Measurements from ENCODE around the gene SLC12A8.

SLC12A8 gene

GRCh38 chr3:125078951-125079674, 133.4 kb downstream of the SLC12A8 start:
- WGBS (ENCODE audit: insufficient coverage): 95% methylated on average over 3 of the region's 6 CpGs
- ChIA-PET POLR2A (interaction anchor here (0.7 kb wide), 2 partner anchors 63 to 368 kb away, joined by 3 to 4 read pairs; no protein-coding TSS in a partner anchor), CTCF (no interaction called here)
- DNase-seq: no peak
- Histone ChIP-seq H3K27ac (ENCODE audit: insufficient read depth in 1 of 2, low read depth in 1 of 2, low read length in 2 of 2, poor library complexity in 1 of 2, severe bottlenecking in 2 of 2) (no peak overlapping the region), H3K36me3 (ENCODE audit: control insufficient read depth in 4 of 4, insufficient read depth in 4 of 4, low read length in 3 of 4) (no peaks in the 10 kb centered on the region), H3K9me3 (ENCODE audit: control extremely low read depth in 1 of 5, control insufficient read depth in 4 of 5, insufficient read depth in 2 of 5, low read depth in 1 of 5, low read length in 4 of 5) (no peaks in the 10 kb centered on the region), H3K27me3 (replicated peaks in 2 of 5; ENCODE audit: control insufficient read depth in 4 of 5, insufficient read depth in 5 of 5, low read length in 4 of 5) (peaks cover 0 to 2% (median 0%) of the 10 kb centered on the region in 5 experiments), H3K4me1 (ENCODE audit: control extremely low read depth in 1 of 4, control insufficient read depth in 4 of 4, insufficient read depth in 4 of 4, low read length in 3 of 4) (peaks cover 0 to 5% (median 0%) of the 10 kb centered on the region in 4 experiments), H3K4me3 (ENCODE audit: control insufficient read depth in 1 of 7, extremely low read depth in 1 of 7, insufficient read depth in 4 of 7, low read depth in 2 of 7, low read length in 6 of 7) (no peak overlapping the region)

GRCh38 chr3:125077864-125078263, 134.7 kb downstream of the SLC12A8 start:
- DNase-seq: no peak
- Histone ChIP-seq H3K27ac (ENCODE audit: insufficient read depth in 1 of 2, low read depth in 1 of 2, low read length in 2 of 2, poor library complexity in 1 of 2, severe bottlenecking in 2 of 2) (no peak overlapping the region), H3K27me3 (replicated peaks in 2 of 5; ENCODE audit: control insufficient read depth in 4 of 5, insufficient read depth in 5 of 5, low read length in 4 of 5) (peaks cover 0 to 2% (median 0%) of the 10 kb centered on the region in 5 experiments), H3K4me3 (ENCODE audit: control insufficient read depth in 1 of 7, extremely low read depth in 1 of 7, insufficient read depth in 4 of 7, low read depth in 2 of 7, low read length in 6 of 7) (no peak overlapping the region), H3K36me3 (ENCODE audit: control insufficient read depth in 4 of 4, insufficient read depth in 4 of 4, low read length in 3 of 4) (no peaks in the 10 kb centered on the region), H3K9me3 (ENCODE audit: control extremely low read depth in 1 of 5, control insufficient read depth in 4 of 5, insufficient read depth in 2 of 5, low read depth in 1 of 5, low read length in 4 of 5) (no peaks in the 10 kb centered on the region), H3K4me1 (ENCODE audit: control extremely low read depth in 1 of 4, control insufficient read depth in 4 of 4, insufficient read depth in 4 of 4, low read length in 3 of 4) (peaks cover 0 to 5% (median 0%) of the 10 kb centered on the region in 4 experiments)
- 100% methylated on average over 2 of the region's 3 CpGs for WGBS (ENCODE audit: insufficient coverage)
- POLR2A ChIA-PET: no interaction called here
- CTCF ChIA-PET: no interaction called here

- WGBS (ENCODE audit: insufficient coverage): no CpG with 5 or more reads among the region's 1 CpG
- no peaks in the 10 kb centered on the region for H3K36me3 ChIP-seq (ENCODE audit: control insufficient read depth in 4 of 4, insufficient read depth in 4 of 4, low read length in 3 of 4)
- POLR2A ChIA-PET: no interaction called here
- CTCF ChIA-PET: no interaction called here
- no peak for DNase-seq
- H3K27me3 ChIP-seq (replicated peaks in 2 of 5; ENCODE audit: control insufficient read depth in 4 of 5, insufficient read depth in 5 of 5, low read length in 4 of 5): peaks cover 0 to 2% (median 0%) of the 10 kb centered on the region in 5 experiments
- H3K4me1 ChIP-seq (ENCODE audit: control extremely low read depth in 1 of 4, control insufficient read depth in 4 of 4, insufficient read depth in 4 of 4, low read length in 3 of 4): peaks cover 0 to 8% (median 0%) of the 10 kb centered on the region in 4 experiments
- no peaks in the 10 kb centered on the region for H3K9me3 ChIP-seq (ENCODE audit: control extremely low read depth in 1 of 5, control insufficient read depth in 4 of 5, insufficient read depth in 2 of 5, low read depth in 1 of 5, low read length in 4 of 5)
- no peak overlapping the region for H3K4me3 ChIP-seq (ENCODE audit: control insufficient read depth in 1 of 7, extremely low read depth in 1 of 7, insufficient read depth in 4 of 7, low read depth in 2 of 7, low read length in 6 of 7)
- no peak overlapping the region for H3K27ac ChIP-seq (ENCODE audit: insufficient read depth in 1 of 2, low read depth in 1 of 2, low read length in 2 of 2, poor library complexity in 1 of 2, severe bottlenecking in 2 of 2)
Observed at GRCh38 chr3:125076464-125076863, 136.1 kb downstream of the SLC12A8 start.

- DNase-seq: peak in 2 of 3 donors; percentile 7 to 13
- peaks cover 0 to 2% (median 0%) of the 10 kb centered on the region in 5 experiments for H3K27me3 ChIP-seq (replicated peaks in 2 of 5; ENCODE audit: control insufficient read depth in 4 of 5, insufficient read depth in 5 of 5, low read length in 4 of 5)
- CTCF ChIA-PET: no interaction called here
Observed at GRCh38 chr3:125075738-125076137, 136.8 kb downstream of the SLC12A8 start.

GRCh38 chr3:125073390-125073905, 139.1 kb downstream of the SLC12A8 start:
- Histone ChIP-seq H3K27me3 (replicated peaks in 2 of 5; ENCODE audit: control insufficient read depth in 4 of 5, insufficient read depth in 5 of 5, low read length in 4 of 5) (no peaks in the 10 kb centered on the region), H3K4me1 (ENCODE audit: control extremely low read depth in 1 of 4, control insufficient read depth in 4 of 4, insufficient read depth in 4 of 4, low read length in 3 of 4) (peaks cover 0 to 25% (median 8%) of the 10 kb centered on the region in 4 experiments), H3K4me3 (ENCODE audit: control insufficient read depth in 1 of 7, extremely low read depth in 1 of 7, insufficient read depth in 4 of 7, low read depth in 2 of 7, low read length in 6 of 7) (no peak overlapping the region), H3K36me3 (ENCODE audit: control insufficient read depth in 4 of 4, insufficient read depth in 4 of 4, low read length in 3 of 4) (no peaks in the 10 kb centered on the region), H3K9me3 (ENCODE audit: control extremely low read depth in 1 of 5, control insufficient read depth in 4 of 5, insufficient read depth in 2 of 5, low read depth in 1 of 5, low read length in 4 of 5) (no peaks in the 10 kb centered on the region), H3K27ac (ENCODE audit: insufficient read depth in 1 of 2, low read depth in 1 of 2, low read length in 2 of 2, poor library complexity in 1 of 2, severe bottlenecking in 2 of 2) (no peak overlapping the region)
- ChIA-PET CTCF (interaction anchor here (0.6 to 1.5 kb wide), 2 partner anchors 15 to 313 kb away, joined by 3 to 5 read pairs; no protein-coding TSS in a partner anchor), POLR2A (interaction anchor here (0.7 kb wide), 1 partner anchor 366 kb away, joined by 4 read pairs; no protein-coding TSS in a partner anchor)
- DNase-seq: no peak
- WGBS (ENCODE audit: insufficient coverage): 99% methylated on average over 7 of the region's 7 CpGs

More at GRCh38 chr3:125075738-125076137, 136.8 kb downstream of the SLC12A8 start:
- no peak overlapping the region for H3K27ac ChIP-seq (ENCODE audit: insufficient read depth in 1 of 2, low read depth in 1 of 2, low read length in 2 of 2, poor library complexity in 1 of 2, severe bottlenecking in 2 of 2)
- H3K4me1 ChIP-seq (ENCODE audit: control extremely low read depth in 1 of 4, control insufficient read depth in 4 of 4, insufficient read depth in 4 of 4, low read length in 3 of 4): peaks cover 0 to 8% (median 0%) of the 10 kb centered on the region in 4 experiments
- WGBS (ENCODE audit: insufficient coverage): 29% methylated on average over 1 of the region's 3 CpGs
- POLR2A ChIA-PET: no interaction called here
- no peaks in the 10 kb centered on the region for H3K9me3 ChIP-seq (ENCODE audit: control extremely low read depth in 1 of 5, control insufficient read depth in 4 of 5, insufficient read depth in 2 of 5, low read depth in 1 of 5, low read length in 4 of 5)
- H3K4me3 ChIP-seq (ENCODE audit: control insufficient read depth in 1 of 7, extremely low read depth in 1 of 7, insufficient read depth in 4 of 7, low read depth in 2 of 7, low read length in 6 of 7): no peak overlapping the region
- no peaks in the 10 kb centered on the region for H3K36me3 ChIP-seq (ENCODE audit: control insufficient read depth in 4 of 4, insufficient read depth in 4 of 4, low read length in 3 of 4)

- Histone ChIP-seq H3K4me1 (ENCODE audit: control extremely low read depth in 1 of 4, control insufficient read depth in 4 of 4, insufficient read depth in 4 of 4, low read length in 3 of 4) (peaks cover 0 to 24% (median 8%) of the 10 kb centered on the region in 4 experiments), H3K36me3 (ENCODE audit: control insufficient read depth in 4 of 4, insufficient read depth in 4 of 4, low read length in 3 of 4) (no peaks in the 10 kb centered on the region), H3K27ac (ENCODE audit: insufficient read depth in 1 of 2, low read depth in 1 of 2, low read length in 2 of 2, poor library complexity in 1 of 2, severe bottlenecking in 2 of 2) (no peak overlapping the region), H3K4me3 (ENCODE audit: control insufficient read depth in 1 of 7, extremely low read depth in 1 of 7, insufficient read depth in 4 of 7, low read depth in 2 of 7, low read length in 6 of 7) (no peak overlapping the region), H3K9me3 (ENCODE audit: control extremely low read depth in 1 of 5, control insufficient read depth in 4 of 5, insufficient read depth in 2 of 5, low read depth in 1 of 5, low read length in 4 of 5) (no peaks in the 10 kb centered on the region), H3K27me3 (replicated peaks in 2 of 5; ENCODE audit: control insufficient read depth in 4 of 5, insufficient read depth in 5 of 5, low read length in 4 of 5) (no peaks in the 10 kb centered on the region)
- WGBS (ENCODE audit: insufficient coverage): 96% methylated on average over 3 of the region's 4 CpGs
- CTCF ChIA-PET: interaction anchor here (0.6 to 1.5 kb wide), 3 partner anchors 14 to 368 kb away, joined by 3 to 5 read pairs (median 3); no protein-coding TSS in a partner anchor
- no peak for DNase-seq
- POLR2A ChIA-PET: interaction anchor here (0.7 kb wide), 1 partner anchor 366 kb away, joined by 4 read pairs; no protein-coding TSS in a partner anchor
Observed at GRCh38 chr3:125072749-125073389, 139.7 kb downstream of the SLC12A8 start.
